ENCODE data around the gene GTF2F2.
A peak's percentile ranks its signal among the peaks of the same experiment; 100 is the strongest.

GTF2F2 gene

GRCh38 chr13:45231305-45231704, 111.0 kb downstream of the GTF2F2 start:
- H3K27ac ChIP-seq = peak overlapping the region; percentile 37
- in situ Hi-C loops (cut with HindIII; ENCODE audit: low pct_ligation_motif_present, low sequenced_read_pairs) = no loop called here
- no peak for DNase-seq
- TF ChIP-seq, protein P1, sequence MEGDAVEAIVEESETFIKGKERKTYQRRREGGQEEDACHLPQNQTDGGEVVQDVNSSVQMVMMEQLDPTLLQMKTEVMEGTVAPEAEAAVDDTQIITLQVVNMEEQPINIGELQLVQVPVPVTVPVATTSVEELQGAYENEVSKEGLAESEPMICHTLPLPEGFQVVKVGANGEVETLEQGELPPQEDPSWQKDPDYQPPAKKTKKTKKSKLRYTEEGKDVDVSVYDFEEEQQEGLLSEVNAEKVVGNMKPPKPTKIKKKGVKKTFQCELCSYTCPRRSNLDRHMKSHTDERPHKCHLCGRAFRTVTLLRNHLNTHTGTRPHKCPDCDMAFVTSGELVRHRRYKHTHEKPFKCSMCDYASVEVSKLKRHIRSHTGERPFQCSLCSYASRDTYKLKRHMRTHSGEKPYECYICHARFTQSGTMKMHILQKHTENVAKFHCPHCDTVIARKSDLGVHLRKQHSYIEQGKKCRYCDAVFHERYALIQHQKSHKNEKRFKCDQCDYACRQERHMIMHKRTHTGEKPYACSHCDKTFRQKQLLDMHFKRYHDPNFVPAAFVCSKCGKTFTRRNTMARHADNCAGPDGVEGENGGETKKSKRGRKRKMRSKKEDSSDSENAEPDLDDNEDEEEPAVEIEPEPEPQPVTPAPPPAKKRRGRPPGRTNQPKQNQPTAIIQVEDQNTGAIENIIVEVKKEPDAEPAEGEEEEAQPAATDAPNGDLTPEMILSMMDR (IDR thresholded peaks at IDR 0.05; ENCODE audit: low read depth, low read length, missing control alignments) = no peak
- no peaks in the 10 kb centered on the region for H3K36me3 ChIP-seq (replicated peaks)
- no peak overlapping the region for H3K4me3 ChIP-seq (ENCODE audit: low read depth, low read length)
- no peaks in the 10 kb centered on the region for H3K27me3 ChIP-seq (replicated peaks)

GRCh38 chr13:45231722-45232121, 111.4 kb downstream of the GTF2F2 start:
- Histone ChIP-seq H3K4me3 (ENCODE audit: low read depth, low read length) (no peak overlapping the region), H3K36me3 (replicated peaks) (no peaks in the 10 kb centered on the region), H3K27me3 (replicated peaks) (no peaks in the 10 kb centered on the region), H3K27ac (peak overlapping the region; percentile 37)
- DNase-seq = peak; percentile 37
- TF ChIP-seq, protein P1 (IDR thresholded peaks at IDR 0.05; ENCODE audit: low read depth, low read length, missing control alignments) = no peak
- in situ Hi-C loops (cut with HindIII; ENCODE audit: low pct_ligation_motif_present, low sequenced_read_pairs) = no loop called here

DNA sequence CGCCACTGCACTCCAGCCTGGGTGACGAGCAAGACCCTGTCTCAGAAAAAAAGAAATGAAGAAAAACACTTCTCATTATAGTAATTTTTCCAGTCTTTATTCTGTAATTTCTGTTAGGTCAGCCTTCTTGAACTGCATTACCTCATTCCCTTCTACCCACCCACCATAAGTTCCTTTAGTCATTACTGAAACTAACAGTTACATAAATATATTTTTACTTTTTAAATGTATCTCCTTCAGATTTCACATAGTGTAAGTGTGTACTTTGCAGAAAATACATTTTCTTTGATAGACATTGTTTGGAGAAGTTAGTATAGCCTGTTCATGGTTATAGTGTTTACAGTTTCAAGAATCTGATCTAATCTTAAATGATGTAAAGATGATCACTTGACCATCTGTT, 112.3 kb downstream of the GTF2F2 start:
- TF ChIP-seq, protein P1 (IDR thresholded peaks at IDR 0.05; ENCODE audit: low read depth, low read length, missing control alignments) = no peak
- H3K27me3 ChIP-seq (replicated peaks) = no peaks in the 10 kb centered on the region
- no peak overlapping the region for H3K27ac ChIP-seq
- DNase-seq = no peak
- in situ Hi-C loops (cut with HindIII; ENCODE audit: low pct_ligation_motif_present, low sequenced_read_pairs) = no loop called here
- no peak overlapping the region for H3K4me3 ChIP-seq (ENCODE audit: low read depth, low read length)
- H3K36me3 ChIP-seq (replicated peaks) = no peaks in the 10 kb centered on the region

GRCh38 chr13:45238945-45239795, 118.9 kb downstream of the GTF2F2 start:
- Histone ChIP-seq H3K4me3 (ENCODE audit: low read depth, low read length) (no peak overlapping the region), H3K36me3 (replicated peaks) (no peaks in the 10 kb centered on the region), H3K27me3 (replicated peaks) (no peaks in the 10 kb centered on the region), H3K27ac (peak overlapping the region; percentile 11)
- peak; percentile 46 for DNase-seq
- TF ChIP-seq, protein P1 (IDR thresholded peaks at IDR 0.05; ENCODE audit: low read depth, low read length, missing control alignments) = no peak
- in situ Hi-C loops (cut with HindIII; ENCODE audit: low pct_ligation_motif_present, low sequenced_read_pairs) = no loop called here

DNA sequence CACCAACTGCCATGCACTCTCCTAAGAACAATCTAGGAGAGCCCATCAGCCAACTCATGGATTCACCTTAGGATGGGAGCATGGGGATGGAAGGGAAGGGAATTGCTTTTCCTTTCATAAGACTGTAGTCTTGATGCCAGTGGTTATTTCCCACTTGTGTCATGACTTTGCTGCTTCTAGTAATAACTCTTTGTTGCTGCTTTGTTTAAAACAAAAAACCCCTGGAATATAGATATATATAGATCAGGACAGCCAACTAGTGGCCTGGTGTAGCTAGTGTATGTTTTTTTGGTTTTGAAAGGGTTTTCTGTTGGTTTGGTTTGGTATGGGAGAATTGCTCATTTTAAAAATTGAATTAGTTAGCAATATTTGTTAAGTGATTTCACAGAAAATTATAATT, 119.8 kb downstream of the GTF2F2 start:
- in situ Hi-C loops (cut with HindIII; ENCODE audit: low pct_ligation_motif_present, low sequenced_read_pairs) = no loop called here
- H3K36me3 ChIP-seq (replicated peaks) = no peaks in the 10 kb centered on the region
- no peak overlapping the region for H3K4me3 ChIP-seq (ENCODE audit: low read depth, low read length)
- no peaks in the 10 kb centered on the region for H3K27me3 ChIP-seq (replicated peaks)
- H3K27ac ChIP-seq = no peak overlapping the region
- TF ChIP-seq, protein P1 (IDR thresholded peaks at IDR 0.05; ENCODE audit: low read depth, low read length, missing control alignments) = no peak
- no peak for DNase-seq
